H1 (cell line): ENCODE measurements around the gene ABHD2. TPM values are rescaled to one million over a fixed set of nuclear protein-coding genes. Genes with fewer than 3 reads are reported as not detected.

ENCODE experiments used
- JUN ChIP-seq: IDR thresholded peaks from 2 replicates; pipeline ENCODE4 v1.6.1; 2011; ENCODE audit warnings: low read depth, mild to moderate bottlenecking, improper control_type of control experiment, low read length
- NANOG ChIP-seq: IDR thresholded peaks from 2 replicates; pipeline ENCODE4 v1.6.1; 2011; ENCODE audit warnings: low read length, low read depth, mild to moderate bottlenecking, inconsistent platforms; ENCODE audit not compliant: insufficient read depth, poor library complexity, severe bottlenecking
- RBBP5 ChIP-seq: IDR thresholded peaks from 2 replicates; pipeline ENCODE4 v1.7.1; 2012; ENCODE audit warnings: low read depth, mild to moderate bottlenecking, inconsistent platforms, low read length, moderate library complexity, borderline replicate concordance
- SUZ12 ChIP-seq: fragments of 200-600 bp; sonication (generic); IDR thresholded peaks from 2 replicates; pipeline ENCODE4 v1.6.1; 2012; ENCODE audit warnings: mild to moderate bottlenecking, inconsistent platforms, low read length, moderate library complexity, mixed read lengths
- polyA plus RNA-seq, 7 experiments: library from polyadenylated mRNA; depleted of rRNA in 3 of 7; stranded (reverse) in 5 of 7; unstranded in 2 of 7; fragments of >200 nt in 5 of 7; fragments of 200-250 nt in 2 of 7; gene quantifications; 1 replicate in 5 of 7; 2 replicates in 1 of 7; 4 replicates in 1 of 7; pipeline versions ENCODE4 v1.2.1 to v1.2.3, GENCODE V29; 2011 to 2013; ENCODE audit warnings: missing spikeins in 2 of 7, mixed read lengths in 2 of 7
- total RNA-seq: library from RNA; stranded (reverse); fragmentation: NEBNext Ultra II Directional; extraction: Animal tissue kit (Norgen Biotek cat#: 25700); gene quantifications from 2 replicates; pipeline ENCODE4 v1.2.1, GENCODE V29; 2021
- TF ChIP-seq, protein P1 (sequence below), 3 experiments: IDR thresholded peaks; 1 replicate in 2 of 3; 2 replicates in 1 of 3; pipeline versions ENCODE4 v1.5.1 to v1.6.1; 2011; ENCODE audit warnings: low read length in 3 of 3, mild to moderate bottlenecking in 3 of 3, inconsistent platforms in 2 of 3, low read depth in 1 of 3, moderate library complexity in 1 of 3; ENCODE audit not compliant: insufficient read depth in 1 of 3; ENCODE audit errors: control extremely low read depth in 1 of 3
- TF ChIP-seq, protein P2 (sequence below): fragments of 300-600 bp; sonication (generic); IDR thresholded peaks from 2 replicates; pipeline ENCODE4 v1.7.1; 2012; ENCODE audit warnings: low read length, moderate library complexity, mild to moderate bottlenecking, inconsistent platforms; ENCODE audit not compliant: insufficient replicate concordance

Gene ABHD2
- total and polyA plus RNA-seq, 2 of the 8 experiments (the other 6 are each of a cell fraction or from before 2014, with no cell fraction given) = 9.1 to 23.7 TPM

DNA sequence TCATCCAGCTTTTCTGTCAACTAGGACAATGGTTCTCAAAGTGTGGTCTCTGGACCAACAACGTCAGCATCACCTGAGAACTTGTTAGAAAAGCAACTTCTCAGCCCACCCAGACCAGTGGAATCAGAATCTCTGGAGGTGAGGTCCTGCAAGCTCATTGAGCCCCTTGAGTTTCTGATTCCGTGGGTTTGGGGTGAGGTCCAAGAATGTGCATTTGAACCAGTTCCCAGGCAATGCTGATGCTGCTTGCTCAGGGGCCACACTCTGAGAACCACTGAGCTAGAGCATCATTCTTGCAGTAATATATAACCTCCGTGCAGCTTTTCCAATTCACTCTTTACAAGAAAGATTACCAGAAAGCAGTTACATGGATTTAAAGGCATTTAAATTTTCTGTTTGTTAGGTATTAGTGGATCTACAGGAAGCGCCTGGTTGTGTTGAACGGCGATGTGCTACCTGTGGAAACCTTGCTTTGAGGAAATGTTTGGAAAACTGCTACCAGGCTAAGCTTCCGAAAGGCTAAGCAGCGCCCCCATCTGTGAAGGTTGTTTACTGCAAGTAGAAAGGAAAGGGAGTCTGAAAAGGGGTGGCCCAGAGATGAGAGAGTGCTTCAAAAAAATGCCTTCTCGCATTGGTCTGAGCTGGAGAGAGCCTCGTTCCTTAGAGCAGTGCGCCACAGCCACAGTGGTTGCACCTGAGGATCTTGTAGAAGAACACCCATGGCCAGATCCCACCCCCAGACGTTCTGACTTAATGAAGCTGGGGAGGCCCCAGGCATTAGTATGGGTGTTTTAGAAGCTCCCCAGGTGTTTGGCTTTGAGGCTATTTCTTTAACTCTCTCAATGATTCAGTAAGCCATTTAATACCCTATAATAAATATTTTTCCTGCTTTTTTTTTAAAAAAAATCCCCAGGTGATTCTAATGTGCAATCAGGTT is 83.1 kb downstream of the ABHD2 start (continued):
- TF ChIP-seq, protein P1, sequence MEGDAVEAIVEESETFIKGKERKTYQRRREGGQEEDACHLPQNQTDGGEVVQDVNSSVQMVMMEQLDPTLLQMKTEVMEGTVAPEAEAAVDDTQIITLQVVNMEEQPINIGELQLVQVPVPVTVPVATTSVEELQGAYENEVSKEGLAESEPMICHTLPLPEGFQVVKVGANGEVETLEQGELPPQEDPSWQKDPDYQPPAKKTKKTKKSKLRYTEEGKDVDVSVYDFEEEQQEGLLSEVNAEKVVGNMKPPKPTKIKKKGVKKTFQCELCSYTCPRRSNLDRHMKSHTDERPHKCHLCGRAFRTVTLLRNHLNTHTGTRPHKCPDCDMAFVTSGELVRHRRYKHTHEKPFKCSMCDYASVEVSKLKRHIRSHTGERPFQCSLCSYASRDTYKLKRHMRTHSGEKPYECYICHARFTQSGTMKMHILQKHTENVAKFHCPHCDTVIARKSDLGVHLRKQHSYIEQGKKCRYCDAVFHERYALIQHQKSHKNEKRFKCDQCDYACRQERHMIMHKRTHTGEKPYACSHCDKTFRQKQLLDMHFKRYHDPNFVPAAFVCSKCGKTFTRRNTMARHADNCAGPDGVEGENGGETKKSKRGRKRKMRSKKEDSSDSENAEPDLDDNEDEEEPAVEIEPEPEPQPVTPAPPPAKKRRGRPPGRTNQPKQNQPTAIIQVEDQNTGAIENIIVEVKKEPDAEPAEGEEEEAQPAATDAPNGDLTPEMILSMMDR (IDR thresholded peaks at IDR 0.05; ENCODE audit: control extremely low read depth in 1 of 3, insufficient read depth in 1 of 3, low read depth in 1 of 3, low read length in 3 of 3) = peak; percentile 32 to 87 (median 84)
- no peak for TF ChIP-seq RBBP5
- TF ChIP-seq JUN = no peak
- TF ChIP-seq SUZ12 = no peak
- no peak for TF ChIP-seq NANOG
- TF ChIP-seq, protein P2, sequence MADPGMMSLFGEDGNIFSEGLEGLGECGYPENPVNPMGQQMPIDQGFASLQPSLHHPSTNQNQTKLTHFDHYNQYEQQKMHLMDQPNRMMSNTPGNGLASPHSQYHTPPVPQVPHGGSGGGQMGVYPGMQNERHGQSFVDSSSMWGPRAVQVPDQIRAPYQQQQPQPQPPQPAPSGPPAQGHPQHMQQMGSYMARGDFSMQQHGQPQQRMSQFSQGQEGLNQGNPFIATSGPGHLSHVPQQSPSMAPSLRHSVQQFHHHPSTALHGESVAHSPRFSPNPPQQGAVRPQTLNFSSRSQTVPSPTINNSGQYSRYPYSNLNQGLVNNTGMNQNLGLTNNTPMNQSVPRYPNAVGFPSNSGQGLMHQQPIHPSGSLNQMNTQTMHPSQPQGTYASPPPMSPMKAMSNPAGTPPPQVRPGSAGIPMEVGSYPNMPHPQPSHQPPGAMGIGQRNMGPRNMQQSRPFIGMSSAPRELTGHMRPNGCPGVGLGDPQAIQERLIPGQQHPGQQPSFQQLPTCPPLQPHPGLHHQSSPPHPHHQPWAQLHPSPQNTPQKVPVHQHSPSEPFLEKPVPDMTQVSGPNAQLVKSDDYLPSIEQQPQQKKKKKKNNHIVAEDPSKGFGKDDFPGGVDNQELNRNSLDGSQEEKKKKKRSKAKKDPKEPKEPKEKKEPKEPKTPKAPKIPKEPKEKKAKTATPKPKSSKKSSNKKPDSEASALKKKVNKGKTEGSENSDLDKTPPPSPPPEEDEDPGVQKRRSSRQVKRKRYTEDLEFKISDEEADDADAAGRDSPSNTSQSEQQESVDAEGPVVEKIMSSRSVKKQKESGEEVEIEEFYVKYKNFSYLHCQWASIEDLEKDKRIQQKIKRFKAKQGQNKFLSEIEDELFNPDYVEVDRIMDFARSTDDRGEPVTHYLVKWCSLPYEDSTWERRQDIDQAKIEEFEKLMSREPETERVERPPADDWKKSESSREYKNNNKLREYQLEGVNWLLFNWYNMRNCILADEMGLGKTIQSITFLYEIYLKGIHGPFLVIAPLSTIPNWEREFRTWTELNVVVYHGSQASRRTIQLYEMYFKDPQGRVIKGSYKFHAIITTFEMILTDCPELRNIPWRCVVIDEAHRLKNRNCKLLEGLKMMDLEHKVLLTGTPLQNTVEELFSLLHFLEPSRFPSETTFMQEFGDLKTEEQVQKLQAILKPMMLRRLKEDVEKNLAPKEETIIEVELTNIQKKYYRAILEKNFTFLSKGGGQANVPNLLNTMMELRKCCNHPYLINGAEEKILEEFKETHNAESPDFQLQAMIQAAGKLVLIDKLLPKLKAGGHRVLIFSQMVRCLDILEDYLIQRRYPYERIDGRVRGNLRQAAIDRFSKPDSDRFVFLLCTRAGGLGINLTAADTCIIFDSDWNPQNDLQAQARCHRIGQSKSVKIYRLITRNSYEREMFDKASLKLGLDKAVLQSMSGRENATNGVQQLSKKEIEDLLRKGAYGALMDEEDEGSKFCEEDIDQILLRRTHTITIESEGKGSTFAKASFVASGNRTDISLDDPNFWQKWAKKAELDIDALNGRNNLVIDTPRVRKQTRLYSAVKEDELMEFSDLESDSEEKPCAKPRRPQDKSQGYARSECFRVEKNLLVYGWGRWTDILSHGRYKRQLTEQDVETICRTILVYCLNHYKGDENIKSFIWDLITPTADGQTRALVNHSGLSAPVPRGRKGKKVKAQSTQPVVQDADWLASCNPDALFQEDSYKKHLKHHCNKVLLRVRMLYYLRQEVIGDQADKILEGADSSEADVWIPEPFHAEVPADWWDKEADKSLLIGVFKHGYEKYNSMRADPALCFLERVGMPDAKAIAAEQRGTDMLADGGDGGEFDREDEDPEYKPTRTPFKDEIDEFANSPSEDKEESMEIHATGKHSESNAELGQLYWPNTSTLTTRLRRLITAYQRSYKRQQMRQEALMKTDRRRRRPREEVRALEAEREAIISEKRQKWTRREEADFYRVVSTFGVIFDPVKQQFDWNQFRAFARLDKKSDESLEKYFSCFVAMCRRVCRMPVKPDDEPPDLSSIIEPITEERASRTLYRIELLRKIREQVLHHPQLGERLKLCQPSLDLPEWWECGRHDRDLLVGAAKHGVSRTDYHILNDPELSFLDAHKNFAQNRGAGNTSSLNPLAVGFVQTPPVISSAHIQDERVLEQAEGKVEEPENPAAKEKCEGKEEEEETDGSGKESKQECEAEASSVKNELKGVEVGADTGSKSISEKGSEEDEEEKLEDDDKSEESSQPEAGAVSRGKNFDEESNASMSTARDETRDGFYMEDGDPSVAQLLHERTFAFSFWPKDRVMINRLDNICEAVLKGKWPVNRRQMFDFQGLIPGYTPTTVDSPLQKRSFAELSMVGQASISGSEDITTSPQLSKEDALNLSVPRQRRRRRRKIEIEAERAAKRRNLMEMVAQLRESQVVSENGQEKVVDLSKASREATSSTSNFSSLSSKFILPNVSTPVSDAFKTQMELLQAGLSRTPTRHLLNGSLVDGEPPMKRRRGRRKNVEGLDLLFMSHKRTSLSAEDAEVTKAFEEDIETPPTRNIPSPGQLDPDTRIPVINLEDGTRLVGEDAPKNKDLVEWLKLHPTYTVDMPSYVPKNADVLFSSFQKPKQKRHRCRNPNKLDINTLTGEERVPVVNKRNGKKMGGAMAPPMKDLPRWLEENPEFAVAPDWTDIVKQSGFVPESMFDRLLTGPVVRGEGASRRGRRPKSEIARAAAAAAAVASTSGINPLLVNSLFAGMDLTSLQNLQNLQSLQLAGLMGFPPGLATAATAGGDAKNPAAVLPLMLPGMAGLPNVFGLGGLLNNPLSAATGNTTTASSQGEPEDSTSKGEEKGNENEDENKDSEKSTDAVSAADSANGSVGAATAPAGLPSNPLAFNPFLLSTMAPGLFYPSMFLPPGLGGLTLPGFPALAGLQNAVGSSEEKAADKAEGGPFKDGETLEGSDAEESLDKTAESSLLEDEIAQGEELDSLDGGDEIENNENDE = no peak
